ENCODE measurements around the gene SEMA4G. TPM values are rescaled to one million over a fixed set of nuclear protein-coding genes. Genes with fewer than 3 reads are reported as not detected.

The SEMA4G gene
- total RNA-seq, 1 experiment from 2014 or later = 4.7 TPM

GRCh38 chr10:100982916-100983830 lies 13.9 kb downstream of the SEMA4G start:
- TF ChIP-seq TCF7L2 (IDR thresholded peaks at IDR 0.05; ENCODE audit: low read depth, low read length) (no peak), REST (IDR thresholded peaks at IDR 0.05; ENCODE audit: insufficient read depth in 1 of 2, low read depth in 2 of 2, low read length in 1 of 2) (no peak), POLR2AphosphoS5 (IDR thresholded peaks at IDR 0.05; ENCODE audit: low read depth, low read length) (no peak), SIN3A (IDR thresholded peaks at IDR 0.05; ENCODE audit: borderline replicate concordance, insufficient read depth, low read depth, low read length) (no peak), CTCF (IDR thresholded peaks at IDR 0.05) (no peak)
- Histone ChIP-seq H3K9me3 (ENCODE audit: control insufficient read depth, insufficient read depth, low read depth, low read length) (no peaks in the 10 kb centered on the region), H3K4me1 (ENCODE audit: control insufficient read depth, insufficient read depth, low read length) (peaks cover 12% of the 10 kb centered on the region), H3K27ac (ENCODE audit: low read length) (no peak overlapping the region), H3K27me3 (ENCODE audit: control insufficient read depth, insufficient read depth, low read length) (no peaks in the 10 kb centered on the region), H3K36me3 (ENCODE audit: control insufficient read depth, insufficient read depth, low read length) (peaks cover 6% of the 10 kb centered on the region; the same call in 1 of the 2 replicates), H3K4me3 (ENCODE audit: low read depth in 2 of 2, low read length in 2 of 2) (no peak overlapping the region)
- no peak for DNase-seq (ENCODE audit: low read depth, low spot score)
- ChIA-PET CTCF (no interaction called here), POLR2A (no interaction called here)
- no peak for ATAC-seq
- no TSS peak for BruUV-seq (replicated peaks)
- intact Hi-C loops (cut with micrococcal nuclease; ENCODE audit: unreplicated experiment) (no loop called here), in situ Hi-C loops (cut with HindIII; ENCODE audit: low pct_unique_long_range_greater_than_20kb, low sequenced_read_pairs) (no loop called here)

- H3K4me3 ChIP-seq (ENCODE audit: low read depth in 2 of 2, low read length in 2 of 2) = no peak overlapping the region
- ChIA-PET POLR2A (no interaction called here), CTCF (no interaction called here)
- TF ChIP-seq CTCF (IDR thresholded peaks at IDR 0.05) (no peak), TCF7L2 (IDR thresholded peaks at IDR 0.05; ENCODE audit: low read depth, low read length) (no peak), SIN3A (IDR thresholded peaks at IDR 0.05; ENCODE audit: borderline replicate concordance, insufficient read depth, low read depth, low read length) (no peak)
- peaks cover 21% of the 10 kb centered on the region for H3K4me1 ChIP-seq (ENCODE audit: control insufficient read depth, insufficient read depth, low read length)
- ATAC-seq (no peak), DNase-seq (ENCODE audit: low read depth, low spot score) (no peak)
- H3K36me3 ChIP-seq (ENCODE audit: control insufficient read depth, insufficient read depth, low read length) = peaks cover 6% of the 10 kb centered on the region
- no TSS peak for BruUV-seq (replicated peaks)
- H3K9me3 ChIP-seq (ENCODE audit: control insufficient read depth, insufficient read depth, low read depth, low read length) = no peaks in the 10 kb centered on the region
- in situ Hi-C loops (cut with HindIII; ENCODE audit: low pct_unique_long_range_greater_than_20kb, low sequenced_read_pairs) (no loop called here), intact Hi-C loops (cut with micrococcal nuclease; ENCODE audit: unreplicated experiment) (no loop called here)
- no peak overlapping the region for H3K27ac ChIP-seq (ENCODE audit: low read length)
- H3K27me3 ChIP-seq (ENCODE audit: control insufficient read depth, insufficient read depth, low read length) = no peaks in the 10 kb centered on the region
Measured at GRCh38 chr10:100983868-100984671, 14.8 kb downstream of the SEMA4G start.
